Activated naive CD4-positive, alpha-beta T cell treated with anti-CD3 and anti-CD28 coated beads, Interleukin-2, amount 50 U/mL, for 16 hours (primary cell): ENCODE measurements around the gene KCTD6.
"Not testable (repeated sequence)": the region's sequence is repeated elsewhere in the genome, so short reads cannot be mapped to it uniquely, and the experiment has no call there.

Experiments
- DNase-seq: peaks from one replicate; pipeline ENCODE4 v3.0.0-alpha.2; 2020

KCTD6 gene

DNA sequence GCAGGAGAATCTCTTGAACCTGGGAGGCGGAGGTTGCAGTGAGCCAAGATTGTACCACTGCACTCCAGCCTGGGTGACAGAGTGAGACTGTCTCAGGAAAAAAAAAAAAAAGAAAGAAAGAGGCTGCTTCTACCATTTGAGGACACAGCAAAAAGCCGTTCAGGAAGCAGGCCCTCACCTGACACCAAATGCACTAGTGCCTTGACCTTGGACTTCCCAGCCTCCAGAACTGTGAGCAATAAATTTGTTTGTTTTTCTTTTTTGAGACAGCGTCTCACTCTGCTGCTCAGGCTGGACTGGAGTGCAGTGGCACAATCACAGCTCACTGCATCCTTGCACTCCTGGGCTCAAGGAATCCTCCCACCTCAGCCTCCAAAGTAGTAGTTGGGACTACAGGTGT, 35.5 kb downstream of the KCTD6 start:
- not testable (repeated sequence) for DNase-seq

DNA sequence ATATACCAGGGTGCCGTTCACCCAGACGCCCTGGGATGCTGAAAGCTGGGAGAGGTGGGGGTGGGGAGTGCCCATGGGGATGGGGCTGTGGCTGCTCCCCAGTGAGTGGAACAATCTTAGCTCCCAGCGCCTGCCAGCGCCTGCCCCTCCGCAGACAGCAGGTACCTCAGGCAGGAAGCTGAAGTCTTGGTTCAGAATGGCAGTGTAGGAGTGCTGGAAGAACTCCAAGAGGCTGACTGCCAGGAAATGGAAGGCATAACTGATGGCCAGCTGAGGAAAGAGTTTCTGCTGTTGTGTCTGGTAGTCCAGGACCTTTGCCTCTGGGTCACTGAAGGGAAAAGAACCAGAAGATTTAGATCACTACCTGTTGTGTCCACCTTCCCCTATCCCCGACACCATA, 36.7 kb downstream of the KCTD6 start:
- DNase-seq, result no peak

- DNase-seq, result no peak
These were observed 37.8 kb downstream of the KCTD6 start for GRCh38 chr3:58529516-58530353.

DNA sequence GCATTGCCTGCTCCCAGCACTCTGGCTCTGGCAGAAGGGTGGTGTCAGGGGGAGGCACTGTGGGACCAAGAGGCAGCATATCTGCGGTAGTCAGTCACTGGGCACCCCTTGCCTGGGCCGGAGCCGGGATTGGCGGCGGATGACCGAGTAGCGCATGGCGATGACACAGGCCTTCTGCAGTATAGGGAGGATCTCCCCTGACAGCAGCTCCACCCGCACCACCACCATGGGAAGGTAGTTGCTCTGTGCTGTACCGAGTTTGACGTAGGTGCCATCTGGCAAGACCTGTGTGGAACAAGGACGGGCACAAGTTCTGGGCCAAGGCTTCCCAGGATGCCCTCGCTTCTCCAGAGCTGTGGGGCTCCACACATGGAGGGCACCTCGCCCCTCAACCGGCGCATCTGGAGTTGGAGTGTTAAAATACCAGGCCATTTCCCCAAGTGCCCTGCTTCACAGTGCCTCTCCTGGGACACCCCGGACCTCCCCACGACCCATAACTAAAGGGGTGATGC, 38.5 kb downstream of the KCTD6 start:
- DNase-seq, result no peak

GRCh38 chr3:58531555-58531954, 39.7 kb downstream of the KCTD6 start:
- no peak for DNase-seq

- no peak for DNase-seq
These were observed 40.1 kb downstream of the KCTD6 start for GRCh38 chr3:58531956-58532355.

DNA sequence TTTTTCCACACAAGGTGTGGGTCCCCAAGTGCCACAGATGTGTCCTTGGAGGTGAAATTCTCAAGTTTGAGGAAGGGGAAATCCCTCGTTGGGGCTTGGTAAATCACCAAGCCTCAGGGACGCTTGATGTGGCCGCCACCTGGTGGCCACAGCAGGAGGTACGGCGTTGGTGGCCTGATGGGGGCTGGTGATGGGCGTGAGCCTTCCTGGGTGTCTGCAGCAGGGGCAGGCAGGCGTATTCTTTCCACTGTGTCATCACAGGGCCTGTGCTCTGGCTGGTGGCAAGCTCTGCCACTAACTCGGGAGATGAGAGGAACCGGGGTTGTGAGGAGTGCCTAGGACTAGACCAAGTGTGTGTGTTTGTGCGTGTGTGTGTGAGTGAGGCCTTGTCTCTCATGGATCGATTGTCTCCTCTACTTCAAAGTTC, 40.9 kb downstream of the KCTD6 start:
- DNase-seq, result peak; percentile 82

GRCh38 chr3:58534592-58535494, 42.9 kb downstream of the KCTD6 start:
- DNase-seq, result no peak

GRCh38 chr3:58535531-58536500, 43.9 kb downstream of the KCTD6 start:
- no peak for DNase-seq

DNA sequence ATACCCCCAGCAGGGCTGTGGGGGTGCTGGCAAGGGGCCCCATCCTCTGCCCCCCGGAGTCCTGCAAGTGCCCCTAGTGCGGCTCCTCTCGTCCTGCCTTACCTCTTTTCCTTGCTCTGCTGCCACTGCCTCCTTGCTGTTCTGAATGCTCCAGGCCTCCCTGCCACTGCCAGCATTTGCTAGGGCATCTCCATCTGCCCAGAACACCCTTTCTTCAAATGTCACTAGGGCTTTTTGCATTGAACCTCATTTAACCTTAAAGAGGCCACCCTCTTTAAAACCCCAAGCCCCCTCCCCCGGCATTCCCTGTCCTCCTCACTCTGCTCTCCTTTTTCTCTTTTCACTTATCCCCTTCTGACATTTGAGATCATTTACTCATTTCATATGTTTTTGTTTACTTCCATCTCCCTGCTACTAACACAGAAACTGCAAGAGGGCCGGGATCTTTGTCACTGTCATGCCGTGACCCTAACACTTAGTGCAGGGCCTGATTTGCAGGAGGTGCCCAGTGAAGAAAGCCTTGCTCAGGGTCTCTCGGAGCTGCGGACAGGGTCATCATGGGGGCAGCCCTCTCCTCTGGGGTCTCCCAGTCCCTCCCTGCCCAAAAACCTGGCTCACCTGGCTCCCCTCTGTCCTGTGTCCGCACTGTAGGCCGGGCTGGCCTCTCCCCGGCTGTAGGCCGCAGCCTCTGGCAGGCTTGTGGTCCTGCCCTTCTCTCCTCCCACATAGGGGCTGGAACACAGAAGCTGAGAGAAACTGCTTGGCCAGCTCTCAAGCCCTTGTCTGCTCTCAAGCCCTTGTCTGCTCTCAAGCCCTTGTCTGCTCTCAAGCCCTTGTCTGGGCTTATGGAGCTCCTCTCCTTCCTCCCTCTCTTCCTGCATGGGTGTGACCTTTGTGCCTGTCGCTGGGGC, 44.9 kb downstream of the KCTD6 start, which contains the start of gene ACOX2:
TSS of gene ACOX2 (minus strand) at position 690 of the 911 bp plus-strand sequence. CDS start 2,084 bp downstream, outside the sequence.
- DNase-seq, result no peak

DNA sequence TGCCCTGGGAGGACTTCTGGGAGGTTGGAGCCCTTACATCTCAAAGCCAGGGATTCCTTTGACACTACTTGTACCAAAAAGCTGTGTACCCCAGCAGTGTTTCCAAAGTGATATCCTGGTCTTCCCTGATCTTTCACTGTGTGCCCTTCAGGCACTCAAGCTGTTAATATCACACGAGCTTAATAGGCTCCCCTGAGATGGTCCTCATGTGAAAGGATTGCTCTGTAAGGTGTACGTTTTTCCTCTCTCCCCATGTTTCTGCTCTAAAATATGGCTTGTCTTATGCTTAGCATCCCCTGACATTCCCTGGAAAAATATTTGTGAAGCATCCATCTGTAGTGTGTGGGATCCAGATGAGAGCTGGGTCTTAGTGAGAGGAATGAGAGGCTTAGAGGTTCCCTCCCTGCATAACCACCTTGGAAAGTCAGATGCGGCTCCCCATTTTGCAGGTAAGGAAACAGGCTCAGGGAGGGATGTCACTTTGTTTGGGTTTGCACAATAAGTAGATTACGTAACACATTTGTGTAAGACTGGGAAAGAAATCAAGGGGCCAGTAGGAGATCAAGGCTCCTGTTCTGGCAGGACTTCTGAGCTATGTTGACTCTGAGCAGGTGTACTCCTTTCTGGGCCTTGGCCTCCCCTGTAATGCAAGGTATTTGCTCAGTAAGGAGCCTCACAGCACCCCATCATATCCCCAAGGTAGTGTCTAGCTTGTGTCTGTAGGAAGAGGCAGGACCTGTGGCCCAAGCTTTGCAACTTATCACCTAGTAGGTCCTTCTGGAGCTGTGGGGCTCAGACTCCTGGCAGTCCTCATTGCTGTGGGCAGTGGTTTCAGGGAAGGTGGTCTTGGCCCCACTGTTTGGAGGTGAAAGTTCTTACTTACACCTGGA, 45.8 kb downstream of the KCTD6 start:
- DNase-seq, result no peak

GRCh38 chr3:58539626-58540025, 47.7 kb downstream of the KCTD6 start:
- DNase-seq, result no peak

- no peak for DNase-seq
These were observed 48.4 kb downstream of the KCTD6 start for GRCh38 chr3:58540176-58540858.

DNA sequence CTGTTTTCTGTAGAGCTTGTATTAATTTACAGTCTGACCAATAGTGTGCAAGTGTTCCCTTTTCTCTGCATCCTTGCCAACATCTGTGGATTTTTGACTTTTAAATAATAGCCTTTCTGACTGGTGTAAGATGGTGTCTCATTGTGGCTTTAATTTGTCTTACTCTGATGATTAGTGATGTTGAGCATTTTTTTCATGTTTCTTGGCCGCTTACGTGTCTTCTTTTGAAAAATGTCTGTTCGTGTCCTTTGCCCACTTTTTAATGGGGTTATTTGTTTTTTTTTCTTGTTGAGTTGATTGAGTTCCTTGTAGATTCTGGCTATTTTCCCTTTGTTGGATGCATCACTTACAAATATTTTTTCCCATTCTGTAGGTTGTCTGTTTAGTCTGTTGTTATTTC, 52.6 kb downstream of the KCTD6 start:
- no peak for DNase-seq

DNA sequence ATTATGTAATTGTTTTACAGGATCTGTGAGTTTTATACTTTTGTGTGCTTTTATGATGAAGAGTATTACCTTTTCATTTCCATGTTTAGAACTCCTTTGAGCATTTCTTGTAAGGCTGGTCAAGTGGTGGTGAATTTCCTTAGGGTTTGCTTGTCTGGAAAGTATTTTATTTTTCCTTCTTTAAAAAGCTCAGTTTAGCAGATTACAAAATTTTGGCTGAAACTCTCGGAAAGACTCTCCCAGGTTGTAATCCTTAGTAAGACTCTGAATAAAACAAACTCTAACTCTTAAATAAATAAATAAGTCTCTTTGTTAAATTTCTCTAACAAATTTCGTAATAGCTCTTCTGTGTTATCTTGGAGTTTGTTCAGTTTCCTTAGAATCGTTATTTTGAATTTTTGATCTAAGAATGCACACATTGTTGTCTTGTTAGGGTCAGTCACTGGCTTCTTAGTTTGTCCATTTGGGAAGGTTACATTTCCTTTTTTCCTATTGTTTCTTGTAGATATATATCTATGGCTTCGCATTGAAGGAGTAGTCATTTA, 59.8 kb downstream of the KCTD6 start:
- DNase-seq, result no peak
